ENCODE results near the gene MYRF. TPM values are rescaled to one million over a fixed set of nuclear protein-coding genes. Genes with fewer than 3 reads are reported as not detected.

The MYRF gene
- total and polyA plus RNA-seq, 11 donors, result 0.11 to 41.2 (median 0.25) TPM; not detected in 2

GRCh38 chr11:61724437-61724836, 28.0 kb upstream of the MYRF start:
- no peak overlapping the region for H3K27ac ChIP-seq
- ATAC-seq, result no peak

GRCh38 chr11:61725781-61726231, 26.6 kb upstream of the MYRF start:
- Histone ChIP-seq H3K4me1 (peaks cover 0 to 22% (median 0%) of the 10 kb centered on the region in 12 donors), H3K27ac (no peak overlapping the region), H3K27me3 (no peaks in the 10 kb centered on the region), H3K9me3 (no peaks in the 10 kb centered on the region), H3K4me3 (no peak overlapping the region), H3K36me3 (peaks cover 0 to 35% (median 5%) of the 10 kb centered on the region in 9 donors)
- WGBS, 4 donors, result 80 to 85% (median 84%) methylated on average over 10 to 12 of the region's 12 CpGs
- ATAC-seq, result no peak
- DNase-seq, result no peak
- intact Hi-C loops (cut with DNase I), result loop anchor here in 1 of 10 donors (2.0 kb wide), 1 partner anchor 41 kb away; no protein-coding TSS in a partner anchor
- TF ChIP-seq CTCF (IDR thresholded peaks at IDR 0.05) (no peak), POLR2A (IDR thresholded peaks at IDR 0.05) (no peak)

More at GRCh38 chr11:61724437-61724836, 28.0 kb upstream of the MYRF start:
- no peak overlapping the region for H3K4me3 ChIP-seq
- no peak for DNase-seq
- peaks cover 0 to 40% (median 5%) of the 10 kb centered on the region in 9 donors for H3K36me3 ChIP-seq
- WGBS, 4 donors, result 84 to 93% (median 92%) methylated on average over 2 to 9 of the region's 9 CpGs
- H3K27me3 ChIP-seq, result no peaks in the 10 kb centered on the region
- H3K9me3 ChIP-seq, result no peaks in the 10 kb centered on the region
- no peak for TF ChIP-seq POLR2A (IDR thresholded peaks at IDR 0.05)
- no peak for TF ChIP-seq CTCF (IDR thresholded peaks at IDR 0.05)
- intact Hi-C loops (cut with DNase I), result no loop called here
- peaks cover 0 to 16% (median 0%) of the 10 kb centered on the region in 12 donors for H3K4me1 ChIP-seq

- no peaks in the 10 kb centered on the region for H3K9me3 ChIP-seq
- no peaks in the 10 kb centered on the region for H3K27me3 ChIP-seq
- H3K4me3 ChIP-seq, result no peak overlapping the region
- no peak for ATAC-seq
- no peak for DNase-seq
- TF ChIP-seq CTCF (IDR thresholded peaks at IDR 0.05), result no peak
- TF ChIP-seq POLR2A (IDR thresholded peaks at IDR 0.05), result no peak
- 78 to 90% (median 80%) methylated on average over 4 to 13 of the region's 13 CpGs for whole genome bisulfite sequencing, 4 donors
- peaks cover 0 to 29% (median under 1%) of the 10 kb centered on the region in 12 donors for H3K4me1 ChIP-seq
- no peak overlapping the region for H3K27ac ChIP-seq
- H3K36me3 ChIP-seq, result peaks cover 0 to 34% (median 5%) of the 10 kb centered on the region in 9 donors
- intact Hi-C loops (cut with DNase I), result loop anchor here in 1 of 10 donors (2.0 kb wide), 1 partner anchor 42 kb away; no protein-coding TSS in a partner anchor
These were observed 25.7 kb upstream of the MYRF start for GRCh38 chr11:61726775-61727174.

- DNase-seq (no peak), ATAC-seq (peak in 1 of 4 donors; percentile 26)
- Histone ChIP-seq H3K27me3 (no peaks in the 10 kb centered on the region), H3K4me1 (peaks cover 0 to 34% (median 2%) of the 10 kb centered on the region in 12 donors), H3K27ac (peak overlapping the region in 1 of 12 donors; percentile 6), H3K4me3 (no peak overlapping the region), H3K9me3 (no peaks in the 10 kb centered on the region), H3K36me3 (peaks cover 0 to 34% (median 5%) of the 10 kb centered on the region in 9 donors)
- WGBS, 4 donors, result 74 to 92% (median 80%) methylated on average over 3 of the region's 3 CpGs
- TF ChIP-seq CTCF (IDR thresholded peaks at IDR 0.05) (no peak), POLR2A (IDR thresholded peaks at IDR 0.05) (no peak)
- intact Hi-C loops (cut with DNase I), result loop anchor here in 1 of 10 donors (2.0 kb wide), 1 partner anchor 43 kb away; no protein-coding TSS in a partner anchor
These were observed 25.0 kb upstream of the MYRF start for GRCh38 chr11:61727401-61727811.

Measured in heart left ventricle (tissue), 16 donors.